SK-N-SH (cell line): Measurements from ENCODE around the gene RCE1. TPM values are rescaled to one million over a fixed set of nuclear protein-coding genes. Genes with fewer than 3 reads are reported as not detected.
A peak's percentile ranks its signal among the peaks of the same experiment; 100 is the strongest.

Experiments used
- CTCF ChIA-PET: fragments of 300-600, 350-600 bp; formaldehyde crosslinking; extraction: SDS; loops from one replicate; lab custom pipeline; 2021; lab: Yijun Ruan, JAX
- POLR2A ChIA-PET: fragments of 350-600 bp; sonication (Branson Sonifier 250); formaldehyde crosslinking; extraction: SDS; loops from one replicate; lab custom pipeline; 2020; ENCODE audit warnings: antibody characterized with exemption, inconsistent platforms; lab: Yijun Ruan, JAX
- DNase-seq: peaks from one replicate; pipeline ENCODE4 v3.0.0; 2012
- H2AFZ ChIP-seq: fragments of 200-600 bp; sonication (generic); 2 replicates; pipeline ENCODE4 v1.8.1; 2016; ENCODE audit warnings: antibody characterized with exemption, mild to moderate bottlenecking, low read depth
- H3F3A ChIP-seq: fragments of 200-600 bp; sonication (generic); replicated peaks from 2 replicates; pipeline ENCODE3; 2016; ENCODE audit warnings: antibody characterized with exemption, mild to moderate bottlenecking; ENCODE audit not compliant: insufficient read depth
- H3K27ac ChIP-seq, 2 experiments: fragments of 200-500 bp in 1 of 2; fragments of 200-600 bp in 1 of 2; sonication (Bioruptor generic) in 1 of 2; sonication (generic), shearing (Covaris generic) in 1 of 2; 2 replicates each; pipeline versions ENCODE4 v1.5.1 to v1.6.1; 2014 to 2016; ENCODE audit warnings: low read depth in 2 of 2, inconsistent platforms in 1 of 2, low read length in 1 of 2, mild to moderate bottlenecking in 1 of 2, mixed read lengths in 1 of 2
- H3K27me3 ChIP-seq: fragments of 200-600 bp; sonication (generic), shearing (Covaris generic); 2 replicates; pipeline ENCODE4 v1.6.1; 2016; ENCODE audit warnings: mixed run types; ENCODE audit not compliant: insufficient read depth
- H3K36me3 ChIP-seq, 2 experiments: fragments of 200-500 bp in 1 of 2; fragments of 200-600 bp in 1 of 2; sonication (Bioruptor generic) in 1 of 2; sonication (generic) in 1 of 2; replicated peaks in 1 of 2; 2 replicates each; pipeline versions ENCODE3 to v1.5.1; 2014 to 2016; ENCODE audit warnings: low read length in 1 of 2, mild to moderate bottlenecking in 1 of 2; ENCODE audit not compliant: insufficient read depth in 2 of 2, control insufficient read depth in 1 of 2
- H3K4me1 ChIP-seq, 2 experiments: fragments of 200-500 bp in 1 of 2; fragments of 200-600 bp in 1 of 2; sonication (Bioruptor generic) in 1 of 2; sonication (generic), shearing (Covaris generic) in 1 of 2; 2 replicates each; pipeline versions ENCODE4 v1.5.1 to v1.6.1; 2014 to 2016; ENCODE audit warnings: low read depth in 1 of 2, low read length in 1 of 2, mixed run types in 1 of 2; ENCODE audit not compliant: insufficient read depth in 2 of 2, control insufficient read depth in 1 of 2
- H3K4me2 ChIP-seq: fragments of 200-600 bp; sonication (generic), shearing (Covaris generic); 2 replicates; pipeline ENCODE4 v1.6.1; 2017; ENCODE audit warnings: mixed run types
- H3K4me3 ChIP-seq, 2 experiments: fragments of 200-500 bp in 1 of 2; fragments of 200-600 bp in 1 of 2; sonication (Bioruptor generic) in 1 of 2; sonication (generic), shearing (Covaris generic) in 1 of 2; 2 replicates each; pipeline versions ENCODE4 v1.5.1 to v1.8.1; 2014 to 2016; ENCODE audit warnings: low read depth in 2 of 2, inconsistent platforms in 1 of 2, low read length in 1 of 2, mild to moderate bottlenecking in 1 of 2, mixed read lengths in 1 of 2, moderate library complexity in 1 of 2
- H3K79me2 ChIP-seq: fragments of 200-600 bp; sonication (generic); 2 replicates; pipeline ENCODE4 v1.8.1; 2017; ENCODE audit warnings: mild to moderate bottlenecking; ENCODE audit not compliant: insufficient read depth
- H3K9ac ChIP-seq: fragments of 200-600 bp; sonication (generic); 2 replicates; pipeline ENCODE4 v1.6.1; 2017; ENCODE audit warnings: mixed run types
- H3K9me2 ChIP-seq: fragments of 200-600 bp; sonication (generic); 2 replicates; pipeline ENCODE4 v1.6.1; 2017; ENCODE audit warnings: mixed run types
- H3K9me3 ChIP-seq: fragments of 200-600 bp; sonication (generic); 2 replicates; pipeline ENCODE4 v1.6.1; 2017; ENCODE audit warnings: mixed run types, mild to moderate bottlenecking, moderate library complexity
- H4K20me1 ChIP-seq: fragments of 200-600 bp; sonication (generic); 2 replicates; pipeline ENCODE4 v1.6.1; 2017; ENCODE audit warnings: mild to moderate bottlenecking, mixed run types; ENCODE audit not compliant: insufficient read depth
- CTCF ChIP-seq: fragments of 200-600 bp; sonication (generic); IDR thresholded peaks from 2 replicates; pipeline ENCODE4 v1.6.1; 2017; ENCODE audit warnings: antibody characterized with exemption, mild to moderate bottlenecking, moderate library complexity
- ELF1 ChIP-seq: IDR thresholded peaks from 2 replicates; pipeline ENCODE4 v1.4.0; 2012
- EP300 ChIP-seq, 2 experiments: IDR thresholded peaks; 2 replicates each; pipeline versions ENCODE4 v1.4.0 to v1.6.1; 2012; ENCODE audit warnings: borderline replicate concordance in 1 of 2, low read depth in 1 of 2, low read length in 1 of 2
- EZH2phosphoT487 ChIP-seq: fragments of 200-600 bp; sonication (generic); IDR thresholded peaks from 2 replicates; pipeline ENCODE4 v1.6.1; 2017; ENCODE audit warnings: low read depth, mixed run types, mild to moderate bottlenecking, antibody characterized with exemption, moderate library complexity, borderline replicate concordance
- GABPA ChIP-seq: IDR thresholded peaks from 2 replicates; pipeline ENCODE4 v1.4.0; 2012; ENCODE audit warnings: low read depth, mild to moderate bottlenecking
- IRF3 ChIP-seq: fragments of 150-350 bp; IDR thresholded peaks from 2 replicates; pipeline ENCODE4 v1.6.1; 2016; ENCODE audit warnings: mild to moderate bottlenecking, low read depth, low read length
- JUND ChIP-seq: IDR thresholded peaks from 2 replicates; pipeline ENCODE4 v1.4.0; 2012
- MAX ChIP-seq: IDR thresholded peaks from 2 replicates; pipeline ENCODE4 v1.4.0; 2012; ENCODE audit warnings: low read depth
- MEF2A ChIP-seq: IDR thresholded peaks from 2 replicates; pipeline ENCODE4 v1.4.0; 2012; ENCODE audit warnings: low read depth, borderline replicate concordance
- MXI1 ChIP-seq: IDR thresholded peaks from 2 replicates; pipeline ENCODE4 v1.6.1; 2012; ENCODE audit warnings: mild to moderate bottlenecking, low read depth, low read length, improper control_type of control experiment
- NRF1 ChIP-seq: IDR thresholded peaks from 2 replicates; pipeline ENCODE4 v1.6.1; 2012; ENCODE audit warnings: low read depth, mild to moderate bottlenecking, low read length
- RAD21 ChIP-seq: IDR thresholded peaks from 2 replicates; pipeline ENCODE4 v1.6.1; 2012; ENCODE audit warnings: mild to moderate bottlenecking, low read length
- RCOR1 ChIP-seq: fragments of 150-350 bp; IDR thresholded peaks from 2 replicates; pipeline ENCODE4 v1.6.1; 2017; ENCODE audit warnings: antibody characterized with exemption, low read length
- RFX5 ChIP-seq: IDR thresholded peaks from 2 replicates; pipeline ENCODE4 v1.6.1; 2012; ENCODE audit warnings: mild to moderate bottlenecking, improper control_type of control experiment, low read length
- SIN3A ChIP-seq: IDR thresholded peaks from 2 replicates; pipeline ENCODE4 v1.6.1; 2012; ENCODE audit warnings: low read depth, mild to moderate bottlenecking, low read length, moderate library complexity, borderline replicate concordance
- SMC3 ChIP-seq: IDR thresholded peaks from 2 replicates; pipeline ENCODE4 v1.6.1; 2012; ENCODE audit warnings: low read depth, low read length, improper control_type of control experiment
- USF1 ChIP-seq: IDR thresholded peaks from 2 replicates; pipeline ENCODE4 v1.4.0; 2012; ENCODE audit warnings: low read depth, borderline replicate concordance
- ZBTB33 ChIP-seq: IDR thresholded peaks from 2 replicates; pipeline ENCODE4 v1.4.0; 2012; ENCODE audit warnings: low read depth, borderline replicate concordance
- WGBS: methylation state at CpG from one replicate; pipeline ENCODE4 v1.1.6; 2017; ENCODE audit warnings: low lambda C conversion rate; 5-methylcytosine and 5-hydroxymethylcytosine counted together
- polyA plus RNA-seq, 3 experiments: library from polyadenylated mRNA; depleted of rRNA; stranded (reverse); fragments of >200 nt; gene quantifications; 2 replicates each; pipeline ENCODE4 v1.2.3, GENCODE V29; 2012

RCE1 gene
- polyA plus RNA-seq, 1 of the 3 experiments (the other 2 are of a cell fraction): 25.0 TPM

- Histone ChIP-seq H3K4me2 (no peak overlapping the region), H2AFZ (peak overlapping the region; percentile 7; the same call in 1 of the 2 replicates), H3F3A (no peaks in the 10 kb centered on the region), H3K79me2 (no peaks in the 10 kb centered on the region), H3K27ac (peak overlapping the region in 1 of 2 experiments; percentile 48; a peak in 2 of 4 replicates), H3K4me3 (no peak overlapping the region), H3K36me3 (no peaks in the 10 kb centered on the region), H3K27me3 (no peaks in the 10 kb centered on the region)
- POLR2A ChIA-PET: interaction anchor here (0.8 kb wide), 1 partner anchor 45 kb away, joined by 4 read pairs; no protein-coding TSS in a partner anchor
- 72% methylated on average over 13 of the region's 14 CpGs for WGBS
- CTCF ChIA-PET: interaction anchor here (0.7 to 4.6 kb wide), 28 partner anchors 8 to 314 kb away, joined by 3 to 44 read pairs (median 4); partner anchors contain the start of genes C11orf86, CTSF, RBM4B and RCE1
- TF ChIP-seq ELF1 (no peak), MXI1 (no peak), EP300 (IDR thresholded peaks at IDR 0.05; ENCODE audit: borderline replicate concordance in 1 of 2, low read depth in 1 of 2, low read length in 1 of 2) (no peak), MAX (no peak)
- TF ChIP-seq, all 33 proteins: peak for 0
- H3K9ac ChIP-seq: no peak overlapping the region
- H4K20me1 ChIP-seq: no peaks in the 10 kb centered on the region
- H3K9me3 ChIP-seq: no peaks in the 10 kb centered on the region
- H3K4me1 ChIP-seq: peaks cover 4 to 61% of the 10 kb centered on the region in 2 experiments; a peak in 2 of 4 replicates
- DNase-seq: no peak
- H3K9me2 ChIP-seq: no peaks in the 10 kb centered on the region
Observed at GRCh38 chr11:66882561-66883015, 39.3 kb downstream of the RCE1 start.

GRCh38 chr11:66883016-66883965, 40.0 kb downstream of the RCE1 start:
- CTCF ChIA-PET: interaction anchor here (0.6 to 4.6 kb wide), 31 partner anchors 8 to 315 kb away, joined by 3 to 44 read pairs (median 4); partner anchors contain the start of genes C11orf86, CTSF, RCE1 and SYT12
- Histone ChIP-seq H3K36me3 (no peaks in the 10 kb centered on the region), H3F3A (no peaks in the 10 kb centered on the region), H3K9me2 (no peaks in the 10 kb centered on the region), H3K4me2 (no peak overlapping the region), H3K9ac (no peak overlapping the region), H3K4me3 (no peak overlapping the region), H3K9me3 (no peaks in the 10 kb centered on the region), H3K27ac (peak overlapping the region; percentile 13 to 48), H3K27me3 (no peaks in the 10 kb centered on the region), H3K4me1 (peaks cover 4 to 60% of the 10 kb centered on the region in 2 experiments; a peak in 2 of 4 replicates), H2AFZ (peak overlapping the region; percentile 7; the same call in 1 of the 2 replicates), H4K20me1 (no peaks in the 10 kb centered on the region), H3K79me2 (no peaks in the 10 kb centered on the region)
- WGBS: 60% methylated on average over 19 of the region's 29 CpGs
- POLR2A ChIA-PET: interaction anchor here (0.8 kb wide), 2 partner anchors 40 to 45 kb away, joined by 4 read pairs; partner anchors contain the start of gene RCE1
- DNase-seq: peak; percentile 85
- TF ChIP-seq GABPA (no peak), ZBTB33 (no peak), IRF3 (no peak), EZH2phosphoT487 (no peak), JUND (no peak), NRF1 (0 out of 2 replicates have a peak, but pooled peaks have one; percentile 1), MEF2A (no peak), CTCF (peak; percentile 72), MXI1 (peak; percentile 53; the same call in 1 of the 2 replicates), USF1 (no peak), SIN3A (no peak), RAD21 (peak; percentile 72), RCOR1 (0 out of 2 replicates have a peak, but pooled peaks have one; percentile 33), SMC3 (peak; percentile 63), MAX (no peak), RFX5 (no peak)
